Melanocyte of skin (primary cell): ENCODE measurements around the gene ZFX. TPM values are rescaled to one million over a fixed set of nuclear protein-coding genes. Genes with fewer than 3 reads are reported as not detected.

Experiments used
- small RNA-seq, 2 donors: library from RNA; depleted of rRNA; stranded (forward); fragments of <200 nt; gene quantifications; one replicate each; pipeline ENCODE3, GENCODE V24; 2012
- total RNA-seq, 2 donors: library from RNA; depleted of rRNA; stranded (reverse); fragments of >200 nt; gene quantifications; 2 replicates each; pipeline ENCODE4 v1.2.3, GENCODE V29; 2012

ZFX gene
- 10 to 100 TPM; 36.1 to 40.3 TPM for total RNA-seq

GRCh38 chrX:24149351-24150050, at the start of gene ZFX:
ZFX (plus strand) TSS chrX:24149729; CDS start chrX:24172743, 23,014 bp downstream.

Small RNA genes within 50 kb of the gene (small RNA-seq; reads per million reads assigned to genes)
- gene RF00263: 0 reads per million in 2 donors

Other genes starting within 250 kb of the ZFX start
- gene APOO, start 241.8 kb upstream of the ZFX start, total RNA-seq: 10 to 100 TPM; 28.9 to 39.0 TPM
- gene CXorf58, start 241.7 kb upstream of the ZFX start, total RNA-seq: not detected
- gene KLHL15, start 122.5 kb upstream of the ZFX start, total RNA-seq: 10 to 100 TPM; 10.7 to 13.3 TPM
- gene EIF2S3, start 94.8 kb upstream of the ZFX start, total RNA-seq: 100 to 1,000 TPM; 164 to 268 TPM
- not detected for gene SUPT20HL2, start 164.3 kb downstream of the ZFX start, total RNA-seq
- gene SUPT20HL1, start 210.9 kb downstream of the ZFX start, total RNA-seq: not detected